ENCODE data around the gene PRR5. TPM values are rescaled to one million over a fixed set of nuclear protein-coding genes. Genes with fewer than 3 reads are reported as not detected.
A peak's percentile ranks its signal among the peaks of the same experiment; 100 is the strongest.

The PRR5 gene
- total RNA-seq, 1 donor from 2014 or later: 63.6 TPM

DNA sequence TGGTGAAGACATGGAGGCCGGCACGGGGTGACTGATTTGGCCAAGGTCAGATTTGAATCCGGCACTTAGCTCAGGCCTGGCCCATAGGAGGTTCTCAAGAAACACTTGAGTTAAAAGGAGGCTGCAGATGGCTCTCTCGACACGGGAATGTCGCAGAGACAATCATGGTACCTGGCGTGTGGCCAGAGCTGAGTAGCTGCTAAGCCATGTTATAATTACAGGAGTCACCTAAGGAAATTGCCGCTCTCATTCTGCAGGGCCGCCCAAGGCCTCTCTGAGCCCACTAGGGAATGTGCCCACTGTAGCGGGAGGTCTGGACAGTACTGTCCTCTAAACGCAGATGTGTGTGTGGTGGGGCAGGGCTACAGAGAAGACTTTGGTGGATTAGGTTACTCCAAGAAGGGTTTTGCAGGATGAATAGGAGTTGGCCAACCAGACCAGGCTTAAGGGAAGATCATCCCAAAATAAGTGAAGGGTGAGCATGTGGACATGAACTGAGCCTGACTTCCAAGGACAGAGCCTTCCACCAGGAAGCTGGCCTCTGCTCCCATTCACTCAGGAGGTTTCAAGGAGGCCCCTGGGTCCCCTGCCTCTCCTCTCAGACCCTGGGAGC, 19.3 kb upstream of the PRR5 start:
- Mint-ChIP-seq H3K36me3 (no peaks in the 10 kb centered on the region), H3K9me3 (no peaks in the 10 kb centered on the region), H3K27me3 (ENCODE audit: low read depth) (no peaks in the 10 kb centered on the region), H3K4me3 (no peak overlapping the region), H3K4me1 (peaks cover 43% of the 10 kb centered on the region), H3K27ac (peak overlapping the region; percentile 9)
- DNase-seq (ENCODE audit: low spot score in 2 of 2, unreplicated experiment in 2 of 2): no peak
- TF ChIP-seq, protein P1, sequence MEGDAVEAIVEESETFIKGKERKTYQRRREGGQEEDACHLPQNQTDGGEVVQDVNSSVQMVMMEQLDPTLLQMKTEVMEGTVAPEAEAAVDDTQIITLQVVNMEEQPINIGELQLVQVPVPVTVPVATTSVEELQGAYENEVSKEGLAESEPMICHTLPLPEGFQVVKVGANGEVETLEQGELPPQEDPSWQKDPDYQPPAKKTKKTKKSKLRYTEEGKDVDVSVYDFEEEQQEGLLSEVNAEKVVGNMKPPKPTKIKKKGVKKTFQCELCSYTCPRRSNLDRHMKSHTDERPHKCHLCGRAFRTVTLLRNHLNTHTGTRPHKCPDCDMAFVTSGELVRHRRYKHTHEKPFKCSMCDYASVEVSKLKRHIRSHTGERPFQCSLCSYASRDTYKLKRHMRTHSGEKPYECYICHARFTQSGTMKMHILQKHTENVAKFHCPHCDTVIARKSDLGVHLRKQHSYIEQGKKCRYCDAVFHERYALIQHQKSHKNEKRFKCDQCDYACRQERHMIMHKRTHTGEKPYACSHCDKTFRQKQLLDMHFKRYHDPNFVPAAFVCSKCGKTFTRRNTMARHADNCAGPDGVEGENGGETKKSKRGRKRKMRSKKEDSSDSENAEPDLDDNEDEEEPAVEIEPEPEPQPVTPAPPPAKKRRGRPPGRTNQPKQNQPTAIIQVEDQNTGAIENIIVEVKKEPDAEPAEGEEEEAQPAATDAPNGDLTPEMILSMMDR (IDR thresholded peaks at IDR 0.05; ENCODE audit: unreplicated experiment): no peak

DNA sequence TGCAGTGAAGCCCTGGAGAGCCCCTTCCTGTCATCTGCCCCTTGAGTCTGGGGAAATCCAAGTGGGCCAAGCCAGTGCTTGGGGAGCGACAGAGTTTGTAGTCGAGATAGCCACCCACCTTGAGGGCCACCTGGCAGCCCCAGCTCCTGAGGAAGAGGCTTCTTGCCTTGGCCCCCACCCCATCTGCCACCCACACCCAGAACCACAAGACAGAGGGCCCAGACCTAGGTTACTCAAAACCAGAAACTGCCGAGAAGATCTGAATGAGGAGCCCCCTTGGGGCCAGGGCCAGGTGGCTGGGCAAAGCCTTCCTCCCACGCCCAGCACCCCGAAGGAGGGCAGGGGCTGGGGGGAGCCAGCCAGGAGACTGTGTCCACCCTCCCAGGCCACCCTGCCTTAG, 18.8 kb upstream of the PRR5 start:
- Mint-ChIP-seq H3K4me1 (peaks cover 43% of the 10 kb centered on the region), H3K27ac (no peak overlapping the region), H3K36me3 (no peaks in the 10 kb centered on the region), H3K4me3 (no peak overlapping the region), H3K27me3 (ENCODE audit: low read depth) (no peaks in the 10 kb centered on the region), H3K9me3 (no peaks in the 10 kb centered on the region)
- DNase-seq (ENCODE audit: low spot score in 2 of 2, unreplicated experiment in 2 of 2): no peak
- TF ChIP-seq, protein P1 (IDR thresholded peaks at IDR 0.05; ENCODE audit: unreplicated experiment): no peak

DNA sequence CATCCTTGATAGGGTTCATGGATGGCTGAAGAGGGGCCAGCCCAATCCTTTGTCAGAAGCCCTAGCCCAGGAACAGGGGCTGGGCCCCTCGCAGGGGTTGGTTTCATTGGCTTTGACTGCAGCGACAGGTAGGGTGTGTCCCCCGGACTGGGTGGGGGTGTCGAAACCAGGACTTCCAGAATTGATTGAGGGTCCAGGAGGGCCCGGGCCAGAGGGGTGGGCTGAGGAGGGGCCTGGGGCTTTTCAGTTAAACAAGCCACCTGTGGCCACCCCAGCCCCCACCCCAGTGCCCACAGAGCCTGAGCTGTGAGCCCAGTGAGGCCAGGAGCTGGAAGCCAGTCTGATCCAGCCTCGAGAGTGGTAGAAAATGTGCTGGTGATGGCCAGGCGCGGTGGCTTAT, 18.1 kb upstream of the PRR5 start:
- H3K36me3 Mint-ChIP-seq: no peaks in the 10 kb centered on the region
- no peaks in the 10 kb centered on the region for H3K27me3 Mint-ChIP-seq (ENCODE audit: low read depth)
- no peak overlapping the region for H3K27ac Mint-ChIP-seq
- TF ChIP-seq, protein P1 (IDR thresholded peaks at IDR 0.05; ENCODE audit: unreplicated experiment): no peak
- H3K9me3 Mint-ChIP-seq: no peaks in the 10 kb centered on the region
- no peak overlapping the region for H3K4me3 Mint-ChIP-seq
- H3K4me1 Mint-ChIP-seq: peaks cover 43% of the 10 kb centered on the region
- DNase-seq (ENCODE audit: low spot score in 2 of 2, unreplicated experiment in 2 of 2): no peak

DNA sequence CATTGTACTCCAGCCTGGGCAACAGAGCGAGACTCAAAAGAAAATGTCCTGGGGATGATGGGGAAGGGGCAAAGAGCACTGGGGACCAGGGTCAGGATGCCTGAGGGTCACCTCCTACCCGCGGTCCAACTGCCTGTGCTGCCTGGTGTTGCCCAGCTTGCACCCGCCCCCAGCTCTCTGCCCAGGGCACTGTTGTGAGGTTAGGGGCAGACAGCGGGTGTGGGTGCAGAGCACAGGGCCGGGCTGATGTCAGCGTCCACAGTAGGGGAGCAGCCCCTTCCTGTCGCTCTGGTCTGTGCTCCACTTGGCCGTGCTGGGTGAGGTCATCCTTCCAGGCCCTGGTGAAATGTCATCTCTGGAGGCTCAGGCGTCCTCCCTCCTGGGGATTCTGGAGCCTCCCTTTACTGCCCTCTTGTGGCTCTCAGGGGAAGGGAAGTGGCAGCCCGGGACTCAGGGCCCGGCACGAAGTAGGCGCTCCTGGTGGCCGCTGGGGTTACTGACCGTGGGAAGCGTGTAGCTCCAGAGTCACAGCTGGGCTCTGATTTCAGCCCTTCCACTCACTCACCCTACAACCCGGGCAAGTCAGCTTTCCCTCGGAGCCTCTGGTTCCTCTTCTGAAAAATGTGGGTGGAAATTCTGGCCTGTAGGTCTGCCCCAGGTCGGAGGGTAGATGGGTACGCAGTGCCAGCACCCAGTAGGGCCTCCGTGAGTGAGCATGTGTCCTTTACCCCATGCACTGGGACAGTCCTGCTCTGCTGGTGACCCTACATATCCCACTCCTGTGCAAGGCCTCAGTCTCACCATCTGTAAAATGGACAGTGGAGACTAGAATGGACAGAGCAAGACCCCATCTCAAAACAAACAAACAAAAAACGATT, 17.3 kb upstream of the PRR5 start:
- Mint-ChIP-seq H3K27me3 (ENCODE audit: low read depth) (no peaks in the 10 kb centered on the region), H3K9me3 (no peaks in the 10 kb centered on the region), H3K36me3 (no peaks in the 10 kb centered on the region), H3K27ac (peak overlapping the region; percentile 56), H3K4me1 (peaks cover 43% of the 10 kb centered on the region), H3K4me3 (no peak overlapping the region)
- TF ChIP-seq, protein P1 (IDR thresholded peaks at IDR 0.05; ENCODE audit: unreplicated experiment): peak; percentile 86
- DNase-seq (ENCODE audit: low spot score in 2 of 2, unreplicated experiment in 2 of 2): peak; percentile 48 to 85

DNA sequence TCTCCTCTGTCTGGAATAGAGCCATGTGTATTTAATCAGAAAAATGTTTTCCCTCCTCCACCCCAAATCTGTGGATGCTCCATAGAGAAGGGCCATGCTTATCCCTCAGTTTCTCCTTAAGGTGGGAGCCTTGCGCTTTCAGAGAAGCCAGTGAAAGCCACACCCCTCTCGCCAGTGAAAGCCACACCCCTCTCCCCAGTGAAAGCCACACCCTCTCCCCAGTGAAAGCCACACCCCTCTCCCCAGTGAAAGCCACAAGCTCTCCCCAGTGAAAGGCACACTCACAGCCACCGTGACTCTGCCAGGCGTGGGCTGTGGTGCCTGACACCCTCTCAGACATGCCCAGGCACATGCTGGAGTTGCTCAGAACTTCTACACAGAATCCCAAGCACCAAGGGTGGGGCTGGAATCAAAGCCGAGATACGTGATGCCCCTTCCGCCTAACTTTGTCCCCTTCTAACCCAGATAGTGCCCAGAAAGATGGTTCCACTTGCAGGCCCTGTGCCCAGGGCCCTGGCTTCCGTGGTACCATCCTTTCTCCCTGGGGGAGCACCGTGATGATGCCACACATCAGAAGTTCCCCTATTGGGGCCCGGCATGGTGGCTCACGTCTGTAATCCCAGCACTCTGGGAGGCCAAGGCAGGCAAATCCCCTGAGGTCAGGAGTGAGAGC, 16.5 kb upstream of the PRR5 start:
- TF ChIP-seq, protein P1 (IDR thresholded peaks at IDR 0.05; ENCODE audit: unreplicated experiment): no peak
- peak overlapping the region; percentile 56 for H3K27ac Mint-ChIP-seq
- H3K36me3 Mint-ChIP-seq: no peaks in the 10 kb centered on the region
- H3K27me3 Mint-ChIP-seq (ENCODE audit: low read depth): no peaks in the 10 kb centered on the region
- no peaks in the 10 kb centered on the region for H3K9me3 Mint-ChIP-seq
- peaks cover 43% of the 10 kb centered on the region for H3K4me1 Mint-ChIP-seq
- DNase-seq (ENCODE audit: low spot score in 2 of 2, unreplicated experiment in 2 of 2): no peak
- H3K4me3 Mint-ChIP-seq: no peak overlapping the region
